HG03439 (cell line): ENCODE results near the gene SLC6A8.
"Not testable (repeated sequence)": the region's sequence is repeated elsewhere in the genome, so short reads cannot be mapped to it uniquely, and the experiment has no call there.

Source experiments
- ATAC-seq: cut with Tn5 transposase; IDR thresholded peaks from one replicate; pipeline ENCODE4 v1.9.1; 2021; ENCODE audit warnings: mild to moderate bottlenecking, moderate library complexity; ENCODE audit not compliant: unreplicated experiment

Gene SLC6A8

GRCh38 chrX:153728951-153729631 lies 41.4 kb downstream of the SLC6A8 start:
- ATAC-seq, result no peak

GRCh38 chrX:153730115-153730514 lies 42.4 kb downstream of the SLC6A8 start:
- not testable (repeated sequence) for ATAC-seq

- no peak for ATAC-seq
Measured at GRCh38 chrX:153731117-153731844, 43.6 kb downstream of the SLC6A8 start.

- no peak for ATAC-seq
Measured at GRCh38 chrX:153731845-153732215, 44.1 kb downstream of the SLC6A8 start.

GRCh38 chrX:153732401-153732800 lies 44.7 kb downstream of the SLC6A8 start:
- no peak for ATAC-seq

- ATAC-seq, result no peak
Measured at GRCh38 chrX:153733651-153734240, 46.0 kb downstream of the SLC6A8 start.

GRCh38 chrX:153734871-153735270 lies 47.1 kb downstream of the SLC6A8 start:
- no peak for ATAC-seq

GRCh38 chrX:153735274-153735673 lies 47.5 kb downstream of the SLC6A8 start:
- ATAC-seq, result no peak

GRCh38 chrX:153736071-153736820 lies 48.5 kb downstream of the SLC6A8 start:
- no peak for ATAC-seq

GRCh38 chrX:153736871-153737441 lies 49.2 kb downstream of the SLC6A8 start:
- ATAC-seq, result no peak

- ATAC-seq, result no peak
Measured at GRCh38 chrX:153738056-153738605, 50.4 kb downstream of the SLC6A8 start.

- ATAC-seq, result no peak
Measured at GRCh38 chrX:153739754-153740486, 52.2 kb downstream of the SLC6A8 start.

GRCh38 chrX:153740631-153741222 lies 53.0 kb downstream of the SLC6A8 start:
- no peak for ATAC-seq

- no peak for ATAC-seq
Measured at GRCh38 chrX:153741446-153741845, 53.7 kb downstream of the SLC6A8 start.

- not testable (repeated sequence) for ATAC-seq
Measured at GRCh38 chrX:153742111-153742510, 54.4 kb downstream of the SLC6A8 start.

- ATAC-seq, result not testable (repeated sequence)
Measured at GRCh38 chrX:153742796-153743467, 55.2 kb downstream of the SLC6A8 start.

GRCh38 chrX:153743468-153744209 lies 55.9 kb downstream of the SLC6A8 start:
- not testable (repeated sequence) for ATAC-seq
